HEK293T (cell line): ENCODE results near the gene TMEM243.

Experiments
- CTCF ChIA-PET: fragments of 350-600 bp; formaldehyde crosslinking; extraction: SDS; loops from one replicate; lab custom pipeline; 2021; ENCODE audit warnings: antibody characterized with exemption, inconsistent platforms; lab: Yijun Ruan, JAX
- POLR2A ChIA-PET: fragments of 350-600 bp; formaldehyde crosslinking; extraction: SDS; loops from one replicate; lab custom pipeline; 2020; ENCODE audit warnings: antibody characterized with exemption, inconsistent platforms; lab: Yijun Ruan, JAX
- DNase-seq: peaks from one replicate; pipeline ENCODE4 v3.0.0; 2012; ENCODE audit warnings: mixed read lengths; ENCODE audit errors: extremely low spot score
- ARNT ChIP-seq: fragments of 450-650 bp; IDR thresholded peaks from 2 replicates; pipeline ENCODE4 v1.6.1; 2017; ENCODE audit warnings: mild to moderate bottlenecking
- BHLHE40 ChIP-seq: fragments of 450-650 bp; IDR thresholded peaks from 2 replicates; pipeline ENCODE4 v1.6.1; 2016; ENCODE audit warnings: mild to moderate bottlenecking, moderate library complexity, borderline replicate concordance
- CTBP1 ChIP-seq: fragments of 450-650 bp; IDR thresholded peaks from 2 replicates; pipeline ENCODE4 v1.6.1; 2016; ENCODE audit warnings: borderline replicate concordance
- ELF4 ChIP-seq: fragments of 450-650 bp; IDR thresholded peaks from 2 replicates; pipeline ENCODE4 v1.6.1; 2017; ENCODE audit warnings: antibody characterized with exemption
- FOXA1 ChIP-seq: fragments of 450-650 bp; IDR thresholded peaks from 2 replicates; pipeline ENCODE4 v1.6.1; 2016; ENCODE audit warnings: mild to moderate bottlenecking
- FOXK2 ChIP-seq: fragments of 450-650 bp; IDR thresholded peaks from 2 replicates; pipeline ENCODE4 v1.6.1; 2016; ENCODE audit warnings: mild to moderate bottlenecking
- FOXM1 ChIP-seq: fragments of 450-650 bp; IDR thresholded peaks from 2 replicates; pipeline ENCODE4 v1.6.1; 2017; ENCODE audit warnings: mild to moderate bottlenecking, borderline replicate concordance
- HDGF ChIP-seq: fragments of 450-650 bp; IDR thresholded peaks from 2 replicates; pipeline ENCODE4 v1.6.1; 2017; ENCODE audit warnings: antibody characterized with exemption, borderline replicate concordance
- L3MBTL2 ChIP-seq: fragments of 450-650 bp; conservative IDR thresholded peaks from 2 replicates; pipeline ENCODE4 v1.6.1; 2016; ENCODE audit warnings: mild to moderate bottlenecking
- LEF1 ChIP-seq: fragments of 450-650 bp; IDR thresholded peaks from 2 replicates; pipeline ENCODE4 v1.6.1; 2017; ENCODE audit warnings: mild to moderate bottlenecking, borderline replicate concordance
- NFRKB ChIP-seq: fragments of 450-650 bp; IDR thresholded peaks from 2 replicates; pipeline ENCODE4 v1.6.1; 2016; ENCODE audit warnings: mild to moderate bottlenecking, moderate library complexity
- SP1 ChIP-seq: fragments of 450-650 bp; IDR thresholded peaks from 2 replicates; pipeline ENCODE4 v1.6.1; 2017
- SUZ12 ChIP-seq: fragments of 450-650 bp; IDR thresholded peaks from 2 replicates; pipeline ENCODE4 v1.6.1; 2016; ENCODE audit warnings: mild to moderate bottlenecking
- TARDBP ChIP-seq: fragments of 450-650 bp; IDR thresholded peaks from 2 replicates; pipeline ENCODE4 v1.6.1; 2016
- ZNF384 ChIP-seq: fragments of 450-650 bp; IDR thresholded peaks from 2 replicates; pipeline ENCODE4 v1.6.1; 2016
- TF ChIP-seq, protein P1 (sequence below): fragments of 450-650 bp; IDR thresholded peaks from 2 replicates; pipeline ENCODE4 v1.6.1; 2016

The TMEM243 gene

DNA sequence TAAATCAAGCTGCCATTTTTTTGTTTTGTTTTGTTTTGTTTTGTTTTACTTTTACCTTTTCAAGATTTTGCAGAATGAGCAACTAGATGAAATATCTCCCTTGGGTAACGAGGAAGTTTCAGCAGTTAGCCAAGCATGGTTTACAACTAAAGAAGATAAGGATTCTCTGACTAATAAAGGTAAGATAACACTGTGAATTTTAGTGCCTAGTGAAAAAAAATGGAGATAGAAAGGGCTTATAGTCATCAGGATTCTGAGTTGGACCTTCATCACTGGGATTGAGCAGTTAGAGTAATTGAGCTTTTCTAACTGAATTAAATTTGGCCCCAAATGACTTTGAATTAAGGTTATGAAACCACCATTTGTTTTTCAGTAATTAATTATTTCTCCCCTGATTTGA lies 46.1 kb downstream of the TMEM243 start:
- no peak for DNase-seq
- TF ChIP-seq ARNT, result no peak
- TF ChIP-seq TARDBP, result no peak
- no peak for TF ChIP-seq BHLHE40
- ChIA-PET POLR2A (interaction anchor here (1.0 to 2.9 kb wide), 2 partner anchors 21 kb away, joined by 4 to 9 read pairs; partner anchors contain the start of gene DMTF1), CTCF (interaction anchor here (0.9 kb wide), 1 partner anchor 11 kb away, joined by 4 read pairs; no protein-coding TSS in a partner anchor)

DNA sequence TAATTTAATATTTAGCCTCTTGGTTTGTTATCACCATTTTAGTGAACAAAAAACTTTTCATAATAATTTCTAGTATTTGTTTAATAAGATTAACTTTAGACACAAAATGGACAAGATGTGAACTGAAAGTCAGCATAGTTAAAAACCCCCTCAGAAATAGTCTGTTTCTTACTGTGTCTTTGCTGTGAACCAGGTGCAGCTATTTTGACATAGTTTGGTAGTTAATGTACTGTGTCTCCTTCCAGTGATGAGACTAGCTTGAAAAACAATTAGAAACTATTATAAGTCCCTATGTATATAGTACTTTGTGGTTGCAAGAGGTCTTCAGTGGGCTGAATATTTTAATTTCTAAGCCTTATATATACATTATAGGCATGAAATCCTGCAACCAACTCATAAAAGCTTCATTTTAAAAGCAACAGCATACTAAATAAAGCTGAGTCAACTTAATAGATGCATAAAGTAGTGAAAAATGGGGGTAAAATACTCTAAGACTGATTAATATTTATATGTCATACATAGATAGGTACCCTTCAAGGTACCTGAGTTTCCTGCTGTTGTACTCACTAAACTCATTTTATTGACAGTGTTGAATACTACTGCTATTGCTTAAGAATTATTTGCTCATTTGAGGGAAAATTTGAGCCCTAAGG lies 48.1 kb downstream of the TMEM243 start:
- CTCF ChIA-PET, result no interaction called here
- no peak for DNase-seq
- POLR2A ChIA-PET, result interaction anchor here (2.9 kb wide), 1 partner anchor 19 kb away, joined by 9 read pairs; the partner anchor contains the start of gene DMTF1
- TF ChIP-seq LEF1, result no peak
- TF ChIP-seq ARNT, result no peak
- no peak for TF ChIP-seq BHLHE40
- no peak for TF ChIP-seq SUZ12
- TF ChIP-seq FOXA1, result no peak
- TF ChIP-seq CTBP1, result no peak
- TF ChIP-seq TARDBP, result no peak
- no peak for TF ChIP-seq FOXK2
- TF ChIP-seq, protein P1, sequence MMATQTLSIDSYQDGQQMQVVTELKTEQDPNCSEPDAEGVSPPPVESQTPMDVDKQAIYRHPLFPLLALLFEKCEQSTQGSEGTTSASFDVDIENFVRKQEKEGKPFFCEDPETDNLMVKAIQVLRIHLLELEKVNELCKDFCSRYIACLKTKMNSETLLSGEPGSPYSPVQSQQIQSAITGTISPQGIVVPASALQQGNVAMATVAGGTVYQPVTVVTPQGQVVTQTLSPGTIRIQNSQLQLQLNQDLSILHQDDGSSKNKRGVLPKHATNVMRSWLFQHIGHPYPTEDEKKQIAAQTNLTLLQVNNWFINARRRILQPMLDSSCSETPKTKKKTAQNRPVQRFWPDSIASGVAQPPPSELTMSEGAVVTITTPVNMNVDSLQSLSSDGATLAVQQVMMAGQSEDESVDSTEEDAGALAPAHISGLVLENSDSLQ, result no peak
- no peak for TF ChIP-seq ZNF384
- no peak for TF ChIP-seq HDGF
- no peak for TF ChIP-seq ELF4
- TF ChIP-seq L3MBTL2, result no peak
- no peak for TF ChIP-seq FOXM1
- TF ChIP-seq NFRKB, result no peak
- no peak for TF ChIP-seq SP1

DNA sequence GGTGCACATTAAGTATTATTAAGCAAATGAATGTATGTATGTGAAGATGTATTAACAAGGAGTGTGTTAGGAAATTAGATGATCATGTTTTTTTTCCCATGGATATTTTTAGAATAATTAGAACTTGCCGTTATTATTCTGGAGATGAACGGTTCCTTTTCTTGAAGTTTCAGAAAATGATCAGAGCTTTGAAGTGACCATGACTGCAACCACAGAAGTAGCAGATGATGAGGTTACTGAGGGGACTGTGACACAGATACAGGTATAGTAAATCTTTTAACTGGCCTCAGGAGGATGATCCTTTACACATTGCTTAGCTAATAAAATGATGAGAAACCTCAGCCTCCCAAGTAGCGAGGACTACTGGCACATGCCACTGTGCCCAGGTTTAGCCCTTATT lies 48.7 kb downstream of the TMEM243 start:
- ChIA-PET POLR2A (interaction anchor here (2.9 kb wide), 1 partner anchor 18 kb away, joined by 9 read pairs; the partner anchor contains the start of gene DMTF1), CTCF (interaction anchor here (0.6 kb wide), 1 partner anchor 8 kb away, joined by 4 read pairs; no protein-coding TSS in a partner anchor)
- TF ChIP-seq CTBP1, result no peak
- TF ChIP-seq FOXA1, result no peak
- TF ChIP-seq, protein P1, result no peak
- no peak for TF ChIP-seq NFRKB
- no peak for TF ChIP-seq ELF4
- no peak for TF ChIP-seq HDGF
- no peak for TF ChIP-seq ARNT
- no peak for TF ChIP-seq TARDBP
- no peak for TF ChIP-seq FOXM1
- no peak for TF ChIP-seq SP1
- no peak for TF ChIP-seq ZNF384
- TF ChIP-seq SUZ12, result no peak
- TF ChIP-seq FOXK2, result no peak
- no peak for TF ChIP-seq L3MBTL2
- no peak for TF ChIP-seq BHLHE40
- no peak for DNase-seq

DNA sequence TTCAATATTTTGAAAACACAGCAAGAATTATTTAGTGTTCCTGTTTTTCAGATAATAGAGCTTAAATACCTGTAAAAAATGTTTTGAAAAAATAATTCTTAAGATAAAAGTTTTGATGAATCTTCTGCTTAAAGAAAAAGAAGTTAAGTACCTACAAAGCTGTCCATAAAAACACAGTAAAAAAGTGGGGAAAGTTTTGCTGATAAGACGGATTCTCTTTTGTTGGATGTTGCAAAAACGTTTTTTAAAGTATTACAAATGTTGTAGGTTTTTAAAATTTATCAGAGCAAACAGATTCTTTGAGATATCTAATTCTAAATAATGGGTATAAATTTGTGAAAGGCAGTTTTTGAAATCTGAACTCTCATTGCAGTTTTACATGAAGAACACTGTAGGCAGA lies 55.1 kb downstream of the TMEM243 start:
- DNase-seq, result no peak
- ChIA-PET POLR2A (interaction anchor here (0.6 kb wide), 1 partner anchor 12 kb away, joined by 3 read pairs; the partner anchor contains the start of gene DMTF1), CTCF (no interaction called here)
- TF ChIP-seq, protein P1, result no peak
- no peak for TF ChIP-seq SP1
- TF ChIP-seq ARNT, result no peak
- TF ChIP-seq L3MBTL2, result no peak
- TF ChIP-seq BHLHE40, result no peak
- TF ChIP-seq ELF4, result no peak
- no peak for TF ChIP-seq NFRKB
- no peak for TF ChIP-seq FOXM1
- no peak for TF ChIP-seq CTBP1
- no peak for TF ChIP-seq FOXA1
- no peak for TF ChIP-seq SUZ12
- no peak for TF ChIP-seq ZNF384
- TF ChIP-seq LEF1, result no peak
- no peak for TF ChIP-seq FOXK2

DNA sequence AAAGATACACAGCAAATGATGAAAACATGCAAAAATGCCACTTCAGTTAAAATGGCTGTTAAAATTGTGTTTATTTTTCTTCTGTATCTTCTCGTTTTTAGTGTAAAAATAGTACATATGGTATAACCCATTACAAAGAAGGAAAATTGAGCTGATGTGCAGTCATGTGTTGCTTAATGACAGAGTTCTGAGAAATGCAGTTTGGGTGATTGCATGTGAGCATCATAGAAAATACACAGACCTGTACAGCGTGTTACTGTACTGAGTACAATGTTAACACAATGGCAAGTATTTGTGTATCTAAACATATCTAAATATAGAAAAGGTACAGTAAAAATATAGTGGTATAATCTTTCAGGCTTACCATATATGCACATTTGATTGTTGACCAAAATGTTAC lies 60.0 kb downstream of the TMEM243 start:
- POLR2A ChIA-PET, result no interaction called here
- CTCF ChIA-PET, result no interaction called here
- TF ChIP-seq, protein P1, result no peak
- no peak for TF ChIP-seq L3MBTL2
- no peak for TF ChIP-seq BHLHE40
- TF ChIP-seq ZNF384, result no peak
- TF ChIP-seq FOXA1, result no peak
- TF ChIP-seq FOXM1, result no peak
- no peak for TF ChIP-seq SUZ12
- no peak for TF ChIP-seq NFRKB
- TF ChIP-seq ARNT, result no peak
- TF ChIP-seq TARDBP, result no peak
- no peak for TF ChIP-seq HDGF
- no peak for TF ChIP-seq ELF4
- no peak for TF ChIP-seq SP1
- no peak for TF ChIP-seq CTBP1
- no peak for TF ChIP-seq FOXK2
- no peak for TF ChIP-seq LEF1
- DNase-seq, result no peak
